PC-3 (cell line): ENCODE data around the gene LRBA.

Source experiments
- CTCF ChIP-seq: fragments of 300-600 bp; sonication (generic); conservative IDR thresholded peaks from 2 replicates; pipeline ENCODE4 v1.5.1; 2017; ENCODE audit warnings: antibody characterized with exemption, low read depth, mild to moderate bottlenecking, low read length
- EZH2 ChIP-seq: fragments of 300-600 bp; sonication (generic); IDR thresholded peaks from one replicate; pipeline ENCODE4 v1.6.1; 2017; ENCODE audit warnings: antibody characterized with exemption, mild to moderate bottlenecking, low read length; ENCODE audit not compliant: unreplicated experiment
- EZH2phosphoT487 ChIP-seq: fragments of 300-600 bp; sonication (generic); IDR thresholded peaks from 2 replicates; pipeline ENCODE4 v1.6.1; 2018; ENCODE audit warnings: mild to moderate bottlenecking, antibody characterized with exemption, low read length, borderline replicate concordance

GRCh38 chr4:150337734-150338133 lies 677.4 kb downstream of the LRBA start:
- no peak for TF ChIP-seq CTCF
- no peak for TF ChIP-seq EZH2
- no peak for TF ChIP-seq EZH2phosphoT487
